Measurements from ENCODE around the gene MAP2.
"Not testable (repeated sequence)": the region's sequence is repeated elsewhere in the genome, so short reads cannot be mapped to it uniquely, and the experiment has no call there.

The MAP2 gene

GRCh38 chr2:209473930-209474419, 50.1 kb downstream of the MAP2 start:
- no peak overlapping the region for H3K4me3 ChIP-seq (ENCODE audit: low read depth, low read length)

- no peak overlapping the region for H3K4me3 ChIP-seq (ENCODE audit: low read depth, low read length)
Measured at GRCh38 chr2:209474960-209475359, 51.1 kb downstream of the MAP2 start.

- H3K4me3 ChIP-seq (ENCODE audit: low read depth, low read length): no peak overlapping the region
Measured at GRCh38 chr2:209476367-209477208, 52.7 kb downstream of the MAP2 start.

- not testable (repeated sequence) for H3K4me3 ChIP-seq (ENCODE audit: low read depth, low read length)
Measured at GRCh38 chr2:209492296-209492695, 68.4 kb downstream of the MAP2 start.

GRCh38 chr2:209495068-209495620, 71.3 kb downstream of the MAP2 start:
- H3K4me3 ChIP-seq (ENCODE audit: low read depth, low read length): not testable (repeated sequence)

GRCh38 chr2:209495855-209496585, 72.2 kb downstream of the MAP2 start:
- no peak overlapping the region for H3K4me3 ChIP-seq (ENCODE audit: low read depth, low read length)

- H3K4me3 ChIP-seq (ENCODE audit: low read depth, low read length): no peak overlapping the region
Measured at GRCh38 chr2:209496586-209496982, 72.7 kb downstream of the MAP2 start.

GRCh38 chr2:209498614-209499013, 74.8 kb downstream of the MAP2 start:
- no peak overlapping the region for H3K4me3 ChIP-seq (ENCODE audit: low read depth, low read length)

- no peak overlapping the region for H3K4me3 ChIP-seq (ENCODE audit: low read depth, low read length)
Measured at GRCh38 chr2:209499069-209499468, 75.2 kb downstream of the MAP2 start.

- H3K4me3 ChIP-seq (ENCODE audit: low read depth, low read length): no peak overlapping the region
Measured at GRCh38 chr2:209501579-209501978, 77.7 kb downstream of the MAP2 start.

GRCh38 chr2:209505410-209505809, 81.6 kb downstream of the MAP2 start:
- no peak overlapping the region for H3K4me3 ChIP-seq (ENCODE audit: low read depth, low read length)

GRCh38 chr2:209508255-209508654, 84.4 kb downstream of the MAP2 start:
- no peak overlapping the region for H3K4me3 ChIP-seq (ENCODE audit: low read depth, low read length)

GRCh38 chr2:209511637-209512036, 87.8 kb downstream of the MAP2 start:
- H3K4me3 ChIP-seq (ENCODE audit: low read depth, low read length): no peak overlapping the region

- H3K4me3 ChIP-seq (ENCODE audit: low read depth, low read length): no peak overlapping the region
Measured at GRCh38 chr2:209512971-209513370, 89.1 kb downstream of the MAP2 start.

GRCh38 chr2:209517436-209517835, 93.6 kb downstream of the MAP2 start:
- H3K4me3 ChIP-seq (ENCODE audit: low read depth, low read length): no peak overlapping the region

- no peak overlapping the region for H3K4me3 ChIP-seq (ENCODE audit: low read depth, low read length)
Measured at GRCh38 chr2:209519271-209519670, 95.4 kb downstream of the MAP2 start.

GRCh38 chr2:209519906-209520305, 96.1 kb downstream of the MAP2 start:
- H3K4me3 ChIP-seq (ENCODE audit: low read depth, low read length): no peak overlapping the region

GRCh38 chr2:209523041-209523740, 99.3 kb downstream of the MAP2 start:
- no peak overlapping the region for H3K4me3 ChIP-seq (ENCODE audit: low read depth, low read length)

- H3K4me3 ChIP-seq (ENCODE audit: low read depth, low read length): no peak overlapping the region
Measured at GRCh38 chr2:209523867-209524266, 100.0 kb downstream of the MAP2 start.

- no peak overlapping the region for H3K4me3 ChIP-seq (ENCODE audit: low read depth, low read length)
Measured at GRCh38 chr2:209525331-209525730, 101.5 kb downstream of the MAP2 start.

- no peak overlapping the region for H3K4me3 ChIP-seq (ENCODE audit: low read depth, low read length)
Measured at GRCh38 chr2:209525834-209526281, 102.0 kb downstream of the MAP2 start.

All from iPS-11a (cell line).